Stomach smooth muscle (tissue), 2 donors: ENCODE results near the gene MAGI1.

Experiments
- H3K27ac ChIP-seq: one replicate; pipeline ENCODE4 v1.7.0; 2013; ENCODE audit warnings: mild to moderate bottlenecking, low read length, inconsistent platforms
- H3K27me3 ChIP-seq, 2 donors: one replicate each; pipeline ENCODE4 v1.7.0; 2013; ENCODE audit warnings: low read length in 2 of 2; ENCODE audit not compliant: insufficient read depth in 2 of 2, control insufficient read depth in 1 of 2
- H3K36me3 ChIP-seq, 2 donors: one replicate each; pipeline ENCODE4 v1.7.0; 2013; ENCODE audit warnings: low read length in 2 of 2; ENCODE audit not compliant: control insufficient read depth in 2 of 2, insufficient read depth in 2 of 2
- H3K4me1 ChIP-seq: one replicate; pipeline ENCODE4 v1.7.0; 2013; ENCODE audit warnings: low read length; ENCODE audit not compliant: control insufficient read depth, insufficient read depth
- H3K4me3 ChIP-seq, 2 donors: one replicate each; pipeline ENCODE4 v1.7.0; 2013; ENCODE audit warnings: low read length in 2 of 2
- H3K9ac ChIP-seq, 2 donors: one replicate each; pipeline ENCODE4 v1.7.0; 2013; ENCODE audit warnings: low read length in 2 of 2, mild to moderate bottlenecking in 1 of 2
- H3K9me3 ChIP-seq, 2 donors: one replicate each; pipeline ENCODE4 v1.7.0; 2013; ENCODE audit warnings: low read length in 2 of 2; ENCODE audit not compliant: control insufficient read depth in 2 of 2
- donor health status: healthy.
- donor health status: Pancreatic carcinoma.

MAGI1 gene

DNA sequence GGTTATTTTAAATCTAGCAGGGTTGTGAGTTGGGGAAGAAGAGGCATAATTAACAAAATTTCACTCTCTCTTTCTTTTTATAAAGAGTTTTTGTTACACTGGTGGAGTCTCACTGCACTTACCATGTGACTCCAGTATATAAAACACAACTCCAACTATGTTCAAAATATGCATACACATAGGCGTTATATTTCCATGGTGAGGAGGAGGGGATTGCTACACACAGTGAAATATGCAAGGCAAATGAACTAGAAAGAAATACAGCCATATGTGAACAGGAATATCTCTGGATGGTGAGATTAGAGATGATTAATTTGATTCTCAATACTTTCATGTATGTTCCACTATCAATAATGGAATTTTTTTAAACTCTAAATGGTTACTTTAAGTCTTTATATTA lies 385.0 kb downstream of the MAGI1 start:
- no peaks in the 10 kb centered on the region for H3K4me1 ChIP-seq
- no peaks in the 10 kb centered on the region for H3K27me3 ChIP-seq
- no peaks in the 10 kb centered on the region for H3K36me3 ChIP-seq
- H3K9ac ChIP-seq, result no peak overlapping the region
- H3K27ac ChIP-seq, result no peak overlapping the region
- H3K4me3 ChIP-seq, result no peak overlapping the region
- peaks cover 0 to 9% of the 10 kb centered on the region in 2 donors for H3K9me3 ChIP-seq

DNA sequence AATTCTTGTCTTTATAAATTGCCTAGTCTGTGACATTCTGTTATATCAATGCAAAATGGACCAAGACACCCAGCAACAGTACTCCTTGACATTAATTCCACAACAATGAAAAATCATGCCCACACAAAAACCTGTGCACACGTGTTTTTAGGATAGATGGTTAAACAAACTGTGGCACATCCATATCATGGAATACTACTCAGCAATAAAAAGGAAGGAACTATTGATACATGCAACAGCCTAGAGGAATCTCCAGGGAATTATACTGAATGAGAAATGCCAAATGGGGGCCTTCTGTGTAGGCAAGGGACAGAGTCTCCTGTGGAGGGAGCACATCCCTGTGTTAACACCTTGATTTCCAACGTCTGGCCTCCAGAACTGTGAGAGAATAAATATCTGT lies 388.5 kb downstream of the MAGI1 start:
- H3K9me3 ChIP-seq, result peaks cover 0 to 17% of the 10 kb centered on the region in 2 donors
- H3K4me1 ChIP-seq, result no peaks in the 10 kb centered on the region
- no peaks in the 10 kb centered on the region for H3K36me3 ChIP-seq
- no peak overlapping the region for H3K9ac ChIP-seq
- no peak overlapping the region for H3K27ac ChIP-seq
- no peak overlapping the region for H3K4me3 ChIP-seq
- no peaks in the 10 kb centered on the region for H3K27me3 ChIP-seq

DNA sequence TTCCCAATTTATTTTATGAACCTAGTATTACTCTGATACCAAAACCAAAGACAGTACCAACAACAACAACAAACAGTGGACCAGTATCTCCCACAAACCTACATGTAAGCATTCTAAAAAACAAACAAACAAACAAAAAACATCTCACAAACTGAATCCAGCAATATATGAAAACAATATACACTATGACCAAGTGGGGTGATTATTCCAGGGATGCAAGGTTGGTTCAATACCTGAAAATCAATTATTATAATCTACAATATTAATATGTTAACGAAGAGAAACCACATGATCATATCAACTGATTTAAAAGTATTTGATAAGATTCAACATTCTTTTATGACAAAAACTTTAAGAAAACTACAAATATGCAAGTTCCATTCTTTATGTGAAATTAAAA lies 391.3 kb downstream of the MAGI1 start:
- no peak overlapping the region for H3K4me3 ChIP-seq
- no peaks in the 10 kb centered on the region for H3K4me1 ChIP-seq
- H3K27ac ChIP-seq, result no peak overlapping the region
- no peaks in the 10 kb centered on the region for H3K36me3 ChIP-seq
- H3K9ac ChIP-seq, result no peak overlapping the region
- no peaks in the 10 kb centered on the region for H3K27me3 ChIP-seq
- peaks cover 0 to 17% of the 10 kb centered on the region in 2 donors for H3K9me3 ChIP-seq

DNA sequence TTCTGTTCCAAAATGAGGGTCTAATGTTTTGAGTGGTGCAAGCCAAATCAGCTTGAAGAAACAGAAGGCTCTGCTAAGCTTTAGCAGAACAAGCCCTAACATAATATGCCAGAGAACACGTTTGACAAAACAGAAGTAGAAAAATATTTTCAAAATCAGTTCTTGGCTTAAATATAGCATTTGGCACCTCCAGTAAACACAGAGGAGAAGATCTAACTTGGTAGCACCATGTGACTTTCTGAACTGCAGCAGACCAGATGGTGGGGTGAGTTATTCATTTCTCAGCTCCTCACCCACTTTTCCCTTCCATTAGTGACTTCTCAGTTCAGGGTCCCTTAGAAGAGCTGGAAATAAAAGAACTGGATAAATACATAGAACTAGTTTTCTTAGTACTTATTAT lies 395.8 kb downstream of the MAGI1 start:
- Histone ChIP-seq H3K9ac (no peak overlapping the region), H3K27ac (no peak overlapping the region), H3K4me3 (no peak overlapping the region), H3K27me3 (no peaks in the 10 kb centered on the region), H3K4me1 (no peaks in the 10 kb centered on the region), H3K36me3 (no peaks in the 10 kb centered on the region), H3K9me3 (peaks cover 0 to 4% of the 10 kb centered on the region in 2 donors)

DNA sequence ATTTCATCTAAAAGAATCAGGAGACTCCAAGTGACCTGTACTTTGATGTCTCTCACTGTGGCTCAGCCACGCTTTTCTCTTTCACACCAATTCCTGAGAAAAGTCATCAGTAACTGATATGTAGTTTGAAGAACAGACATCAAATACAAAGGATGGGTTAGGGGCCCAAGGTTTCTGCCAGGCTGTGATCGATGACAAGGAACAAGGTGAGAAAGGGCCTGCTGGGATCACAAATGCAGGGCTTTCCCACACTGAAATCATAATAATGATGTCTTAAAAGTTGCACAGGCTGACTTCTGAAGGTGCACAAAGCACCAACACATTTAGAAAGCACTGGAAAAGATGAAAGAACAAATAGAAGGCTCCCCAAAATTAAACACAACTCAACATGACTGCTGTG lies 396.9 kb downstream of the MAGI1 start:
- Histone ChIP-seq H3K27me3 (no peaks in the 10 kb centered on the region), H3K36me3 (no peaks in the 10 kb centered on the region), H3K4me3 (no peak overlapping the region), H3K27ac (no peak overlapping the region), H3K9me3 (no peaks in the 10 kb centered on the region), H3K9ac (no peak overlapping the region), H3K4me1 (no peaks in the 10 kb centered on the region)

DNA sequence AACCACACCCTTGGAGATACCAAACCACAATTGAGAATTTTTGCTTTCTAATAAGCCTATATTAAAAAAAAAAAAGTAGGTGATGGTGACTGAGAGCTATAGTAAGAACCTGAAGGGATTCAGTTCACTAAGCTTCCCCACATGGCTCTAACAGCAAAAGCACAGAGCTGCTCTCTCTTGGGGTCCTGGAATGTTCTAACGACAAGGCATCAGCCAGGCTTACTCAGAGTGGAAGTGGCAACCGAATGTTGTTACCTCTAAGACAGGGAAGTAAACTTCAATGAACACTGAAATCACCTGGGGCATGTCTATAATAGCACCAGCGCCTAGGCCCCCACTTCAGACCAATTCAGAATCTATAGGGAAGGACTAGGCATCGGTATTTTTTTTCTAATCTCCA lies 397.7 kb downstream of the MAGI1 start:
- Histone ChIP-seq H3K4me3 (no peak overlapping the region), H3K4me1 (no peaks in the 10 kb centered on the region), H3K36me3 (no peaks in the 10 kb centered on the region), H3K9me3 (no peaks in the 10 kb centered on the region), H3K27ac (no peak overlapping the region), H3K9ac (no peak overlapping the region), H3K27me3 (no peaks in the 10 kb centered on the region)

DNA sequence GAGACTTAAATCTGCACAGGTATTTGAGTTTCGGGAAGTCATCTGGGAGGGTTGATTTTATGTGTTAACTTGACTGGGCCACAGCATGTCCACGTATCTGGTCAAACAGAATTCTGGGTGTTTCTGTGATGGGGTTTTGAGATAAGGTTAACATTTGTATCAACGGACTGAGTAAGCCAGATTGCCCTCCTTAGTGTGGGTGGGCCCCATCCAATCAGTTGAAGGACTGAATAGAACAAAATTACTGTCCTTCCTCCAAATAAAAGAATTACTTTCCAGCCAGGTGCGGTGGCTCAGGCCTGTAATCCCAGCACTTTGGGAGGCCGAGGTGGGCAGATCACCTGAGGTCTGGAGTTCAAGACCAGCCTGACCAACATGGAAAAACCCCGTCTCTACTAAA lies 399.3 kb downstream of the MAGI1 start:
- H3K36me3 ChIP-seq, result no peaks in the 10 kb centered on the region
- H3K9ac ChIP-seq, result no peak overlapping the region
- no peak overlapping the region for H3K4me3 ChIP-seq
- no peaks in the 10 kb centered on the region for H3K9me3 ChIP-seq
- no peak overlapping the region for H3K27ac ChIP-seq
- no peaks in the 10 kb centered on the region for H3K27me3 ChIP-seq
- no peaks in the 10 kb centered on the region for H3K4me1 ChIP-seq

DNA sequence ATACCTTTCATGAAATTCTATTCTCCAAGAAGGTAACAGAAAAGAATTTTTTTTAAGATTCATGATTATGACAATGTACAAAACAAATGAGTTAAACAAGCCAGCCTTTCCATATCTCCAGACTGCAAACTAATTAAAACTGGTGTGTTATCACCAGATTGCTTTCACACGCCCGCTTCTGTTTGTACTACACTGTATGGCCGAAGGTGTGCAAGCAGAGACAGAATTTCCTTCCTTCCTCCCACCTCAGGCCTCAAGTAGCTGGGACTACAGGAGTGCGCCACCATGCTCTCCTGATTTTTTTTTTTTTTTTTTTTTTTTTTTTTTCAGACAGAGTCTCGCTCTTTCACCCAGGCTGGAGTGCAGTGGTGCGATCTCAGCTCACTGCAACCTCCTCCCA lies 400.4 kb downstream of the MAGI1 start:
- H3K4me3 ChIP-seq, result no peak overlapping the region
- no peaks in the 10 kb centered on the region for H3K9me3 ChIP-seq
- no peak overlapping the region for H3K27ac ChIP-seq
- H3K9ac ChIP-seq, result no peak overlapping the region
- no peaks in the 10 kb centered on the region for H3K36me3 ChIP-seq
- no peaks in the 10 kb centered on the region for H3K4me1 ChIP-seq
- H3K27me3 ChIP-seq, result no peaks in the 10 kb centered on the region

DNA sequence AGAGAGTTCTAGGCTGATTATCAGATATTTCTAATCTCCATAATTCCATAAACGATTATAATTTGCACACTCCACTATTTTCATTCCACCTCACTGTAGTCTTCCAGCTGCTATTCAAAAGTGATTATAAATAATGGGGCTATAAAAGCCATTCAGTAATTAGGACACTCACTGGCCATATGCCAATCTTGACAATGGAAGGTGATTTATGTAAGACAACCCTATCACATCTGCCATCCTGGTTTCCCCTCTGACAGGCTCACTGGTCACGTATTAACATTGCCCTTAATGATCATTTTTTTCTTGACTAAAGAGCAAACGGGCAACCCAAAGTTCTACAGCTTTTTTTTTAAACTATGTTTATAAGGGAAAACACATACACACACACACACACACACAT lies 402.4 kb downstream of the MAGI1 start:
- no peaks in the 10 kb centered on the region for H3K27me3 ChIP-seq
- no peaks in the 10 kb centered on the region for H3K4me1 ChIP-seq
- no peak overlapping the region for H3K9ac ChIP-seq
- no peak overlapping the region for H3K27ac ChIP-seq
- no peaks in the 10 kb centered on the region for H3K9me3 ChIP-seq
- no peak overlapping the region for H3K4me3 ChIP-seq
- H3K36me3 ChIP-seq, result no peaks in the 10 kb centered on the region

DNA sequence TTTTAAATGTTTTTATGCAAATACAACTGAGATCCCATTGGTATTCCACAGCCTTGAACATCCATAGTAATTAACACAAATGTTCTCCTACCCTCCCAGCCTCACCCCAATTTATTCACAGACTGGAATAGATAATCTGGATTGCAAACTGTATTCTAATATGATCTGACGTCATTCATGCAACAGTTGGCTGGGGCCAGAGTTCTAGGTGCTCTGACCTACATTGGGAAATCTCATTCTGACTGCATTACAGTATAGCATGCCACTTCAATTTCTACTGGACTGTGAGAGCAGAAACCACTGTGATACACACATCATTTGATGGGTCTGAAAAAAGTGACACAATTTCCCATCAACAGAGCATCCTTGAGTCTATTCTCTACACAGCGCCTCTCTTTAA lies 403.1 kb downstream of the MAGI1 start:
- no peak overlapping the region for H3K27ac ChIP-seq
- H3K4me1 ChIP-seq, result no peaks in the 10 kb centered on the region
- no peaks in the 10 kb centered on the region for H3K36me3 ChIP-seq
- H3K4me3 ChIP-seq, result no peak overlapping the region
- no peak overlapping the region for H3K9ac ChIP-seq
- H3K9me3 ChIP-seq, result no peaks in the 10 kb centered on the region
- no peaks in the 10 kb centered on the region for H3K27me3 ChIP-seq

DNA sequence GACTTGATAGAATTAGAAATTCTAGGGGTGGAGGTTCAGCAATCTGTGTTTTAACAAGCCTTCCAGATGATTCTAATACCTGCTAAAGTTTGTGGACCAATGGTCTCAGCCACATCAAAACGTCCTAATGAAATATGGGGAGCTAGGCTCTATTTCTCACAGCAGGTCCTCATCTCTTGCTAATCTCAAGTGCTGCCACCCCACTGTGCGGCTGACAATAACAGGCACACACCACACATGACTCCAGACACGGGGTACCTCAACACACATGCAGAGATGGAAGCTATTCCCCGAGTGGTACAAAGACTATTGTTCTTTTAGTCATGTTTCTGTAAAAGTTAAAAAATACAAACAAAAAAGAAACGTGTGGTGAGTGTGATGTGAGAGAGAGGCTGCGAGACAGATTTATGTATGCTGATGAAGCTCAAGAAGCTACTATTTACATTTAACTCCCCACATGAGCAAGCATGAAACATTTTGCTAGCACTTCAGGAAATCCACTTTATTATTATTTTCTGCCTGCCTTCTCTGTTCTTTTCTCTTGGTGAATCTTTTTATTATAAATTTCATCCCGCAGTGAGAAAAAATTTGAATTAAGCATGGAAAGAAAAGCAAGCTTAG lies 405.6 kb downstream of the MAGI1 start:
- no peaks in the 10 kb centered on the region for H3K27me3 ChIP-seq
- H3K9me3 ChIP-seq, result no peaks in the 10 kb centered on the region
- no peak overlapping the region for H3K4me3 ChIP-seq
- no peaks in the 10 kb centered on the region for H3K36me3 ChIP-seq
- H3K27ac ChIP-seq, result no peak overlapping the region
- no peak overlapping the region for H3K9ac ChIP-seq
- no peaks in the 10 kb centered on the region for H3K4me1 ChIP-seq
